HG02943 (cell line): ENCODE results near the gene CRAMP1.
"Not testable (repeated sequence)": the region's sequence is repeated elsewhere in the genome, so short reads cannot be mapped to it uniquely, and the experiment has no call there.

ENCODE experiments used
- ATAC-seq: cut with Tn5 transposase; IDR thresholded peaks from one replicate; pipeline ENCODE4 v1.9.1; 2021; ENCODE audit warnings: mild to moderate bottlenecking, low read depth, moderate library complexity; ENCODE audit not compliant: unreplicated experiment

The CRAMP1 gene

GRCh38 chr16:1706386-1707192, 94.4 kb downstream of the CRAMP1 start:
- ATAC-seq, result peak; percentile 14

GRCh38 chr16:1707193-1707790, 95.1 kb downstream of the CRAMP1 start:
- ATAC-seq, result no peak

- no peak for ATAC-seq
Observed at GRCh38 chr16:1708083-1708767, 96.1 kb downstream of the CRAMP1 start.

- ATAC-seq, result no peak
Observed at GRCh38 chr16:1708768-1709180, 96.6 kb downstream of the CRAMP1 start.

- no peak for ATAC-seq
Observed at GRCh38 chr16:1709356-1709755, 97.2 kb downstream of the CRAMP1 start.

- no peak for ATAC-seq
Observed at GRCh38 chr16:1710811-1711507, 98.8 kb downstream of the CRAMP1 start.

- no peak for ATAC-seq
Observed at GRCh38 chr16:1712791-1713261, 100.7 kb downstream of the CRAMP1 start.

GRCh38 chr16:1713331-1713730, 101.2 kb downstream of the CRAMP1 start:
- no peak for ATAC-seq

GRCh38 chr16:1713933-1714332, 101.8 kb downstream of the CRAMP1 start:
- ATAC-seq, result no peak

GRCh38 chr16:1715220-1715619, 103.1 kb downstream of the CRAMP1 start:
- no peak for ATAC-seq

- ATAC-seq, result not testable (repeated sequence)
Observed at GRCh38 chr16:1718236-1718635, 106.1 kb downstream of the CRAMP1 start.

GRCh38 chr16:1719559-1720229, 107.5 kb downstream of the CRAMP1 start:
- not testable (repeated sequence) for ATAC-seq

GRCh38 chr16:1721372-1721771, 109.2 kb downstream of the CRAMP1 start:
- ATAC-seq, result no peak

GRCh38 chr16:1723450-1724147, 111.4 kb downstream of the CRAMP1 start:
- no peak for ATAC-seq

GRCh38 chr16:1724491-1724890, 112.3 kb downstream of the CRAMP1 start:
- no peak for ATAC-seq

- no peak for ATAC-seq
Observed at GRCh38 chr16:1726661-1727502, 114.7 kb downstream of the CRAMP1 start.
